Activated naive CD8-positive, alpha-beta T cell treated with anti-CD3 and anti-CD28 coated beads, Interleukin-2, amount 10 ng/mL, durations not matched to agents 7 days and 5 days (primary cell): Measurements from ENCODE around the gene CD8B. TPM values are rescaled to one million over a fixed set of nuclear protein-coding genes. Genes with fewer than 3 reads are reported as not detected.

Experiments
- ATAC-seq: fragments of 150-1000 bp; cut with Tn5 transposase; one replicate; pipeline ENCODE4 v1.10.0; 2021; ENCODE audit warnings: low read depth, moderate library complexity
- POLR2A ChIA-PET: fragments of 350-600 bp; sonication (Branson Sonifier 250); formaldehyde crosslinking; loops from one replicate; lab custom pipeline; 2021; ENCODE audit warnings: antibody characterized with exemption; lab: Charles Lee
- DNase-seq: peaks from one replicate; pipeline ENCODE4 v3.0.0; 2021
- H3K27ac Mint-ChIP-seq: one replicate; pipeline ENCODE4 v1.8.0; 2022; ENCODE audit warnings: mild to moderate bottlenecking, mixed read lengths
- H3K27me3 Mint-ChIP-seq: one replicate; pipeline ENCODE4 v1.8.0; 2022; ENCODE audit warnings: mild to moderate bottlenecking, moderate library complexity, mixed read lengths
- H3K36me3 Mint-ChIP-seq: one replicate; pipeline ENCODE4 v1.8.0; 2021; ENCODE audit warnings: mild to moderate bottlenecking, mixed read lengths
- H3K4me1 Mint-ChIP-seq: one replicate; pipeline ENCODE4 v1.8.0; 2021; ENCODE audit warnings: mixed read lengths
- H3K4me3 Mint-ChIP-seq: one replicate; pipeline ENCODE4 v1.8.0; 2022; ENCODE audit warnings: mild to moderate bottlenecking, moderate library complexity, mixed read lengths
- H3K9me3 Mint-ChIP-seq: one replicate; pipeline ENCODE4 v1.8.0; 2021; ENCODE audit warnings: mixed read lengths
- total RNA-seq, 2 experiments: library from RNA; stranded (reverse); gene quantifications; one replicate each; pipeline ENCODE4 v1.2.3, GENCODE V29; 2021

The CD8B gene
- total RNA-seq, 2 experiments from 2014 or later = 475 to 483 TPM

- peak; percentile 51 for DNase-seq
- peaks cover 55% of the 10 kb centered on the region for H3K4me1 Mint-ChIP-seq
- POLR2A ChIA-PET = interaction anchor here (1.5 to 19.1 kb wide), 5 partner anchors 7 to 348 kb away, joined by 3 to 755 read pairs (median 17); partner anchors contain the start of gene KDM3A
- no peaks in the 10 kb centered on the region for H3K27me3 Mint-ChIP-seq
- H3K4me3 Mint-ChIP-seq = peak overlapping the region; percentile 93
- H3K9me3 Mint-ChIP-seq = no peaks in the 10 kb centered on the region
- ATAC-seq = no peak
- H3K27ac Mint-ChIP-seq = peak overlapping the region; percentile 99
- H3K36me3 Mint-ChIP-seq = peaks cover 43% of the 10 kb centered on the region
These were observed 72.0 kb downstream of the CD8B start for GRCh38 chr2:86789687-86790133.

GRCh38 chr2:86788881-86789686, 72.6 kb downstream of the CD8B start:
- DNase-seq = peak; percentile 77
- POLR2A ChIA-PET = interaction anchor here (8.2 to 19.1 kb wide), 2 partner anchors 17 to 34 kb away, joined by 145 to 755 read pairs; no protein-coding TSS in a partner anchor
- Mint-ChIP-seq H3K9me3 (no peaks in the 10 kb centered on the region), H3K36me3 (peaks cover 48% of the 10 kb centered on the region), H3K4me3 (peak overlapping the region; percentile 93), H3K27me3 (no peaks in the 10 kb centered on the region), H3K4me1 (peaks cover 55% of the 10 kb centered on the region), H3K27ac (peak overlapping the region; percentile 99)
- no peak for ATAC-seq

- ATAC-seq = no peak
- peak overlapping the region; percentile 93 for H3K4me3 Mint-ChIP-seq
- H3K27me3 Mint-ChIP-seq = no peaks in the 10 kb centered on the region
These were observed 73.5 kb downstream of the CD8B start for GRCh38 chr2:86788165-86788564.

GRCh38 chr2:86787736-86788135, 74.0 kb downstream of the CD8B start:
- DNase-seq (peak; percentile 56), ATAC-seq (peak; percentile 8)
- Mint-ChIP-seq H3K4me3 (peak overlapping the region; percentile 93), H3K36me3 (peaks cover 51% of the 10 kb centered on the region), H3K9me3 (no peaks in the 10 kb centered on the region), H3K4me1 (peaks cover 53% of the 10 kb centered on the region), H3K27me3 (no peaks in the 10 kb centered on the region), H3K27ac (peak overlapping the region; percentile 99)
- POLR2A ChIA-PET = interaction anchor here (0.6 to 19.1 kb wide), 9 partner anchors 7 to 593 kb away, joined by 3 to 755 read pairs (median 7); partner anchors contain the start of gene KDM3A

More at GRCh38 chr2:86788165-86788564, 73.5 kb downstream of the CD8B start:
- Mint-ChIP-seq H3K36me3 (peaks cover 51% of the 10 kb centered on the region), H3K4me1 (peaks cover 55% of the 10 kb centered on the region), H3K27ac (peak overlapping the region; percentile 99), H3K9me3 (no peaks in the 10 kb centered on the region)
- DNase-seq = peak; percentile 47
- POLR2A ChIA-PET = interaction anchor here (0.6 to 19.1 kb wide), 7 partner anchors 7 to 593 kb away, joined by 3 to 755 read pairs (median 26); partner anchors contain the start of gene KDM3A

GRCh38 chr2:86786001-86786536, 75.6 kb downstream of the CD8B start:
- ATAC-seq = peak; percentile 51
- peaks cover 51% of the 10 kb centered on the region for H3K36me3 Mint-ChIP-seq

GRCh38 chr2:86785456-86785855, 76.2 kb downstream of the CD8B start:
- H3K27ac Mint-ChIP-seq = peak overlapping the region; percentile 99
- POLR2A ChIA-PET = interaction anchor here (0.8 to 19.1 kb wide), 12 partner anchors 9 to 1459 kb away, joined by 4 to 755 read pairs (median 17); partner anchors contain the start of gene KDM3A
- peaks cover 59% of the 10 kb centered on the region for H3K4me1 Mint-ChIP-seq
- peaks cover 51% of the 10 kb centered on the region for H3K36me3 Mint-ChIP-seq
- no peaks in the 10 kb centered on the region for H3K9me3 Mint-ChIP-seq
- peak overlapping the region; percentile 93 for H3K4me3 Mint-ChIP-seq
- ATAC-seq = peak; percentile 75
- H3K27me3 Mint-ChIP-seq = no peaks in the 10 kb centered on the region
- peak; percentile 80 for DNase-seq

More at GRCh38 chr2:86786001-86786536, 75.6 kb downstream of the CD8B start:
- H3K27ac Mint-ChIP-seq = peak overlapping the region; percentile 99
- H3K4me1 Mint-ChIP-seq = peaks cover 57% of the 10 kb centered on the region
- peak; percentile 74 for DNase-seq
- peak overlapping the region; percentile 93 for H3K4me3 Mint-ChIP-seq
- H3K27me3 Mint-ChIP-seq = no peaks in the 10 kb centered on the region
- no peaks in the 10 kb centered on the region for H3K9me3 Mint-ChIP-seq
- POLR2A ChIA-PET = interaction anchor here (0.6 to 19.1 kb wide), 12 partner anchors 9 to 586 kb away, joined by 3 to 755 read pairs (median 17); partner anchors contain the start of gene KDM3A

GRCh38 chr2:86783615-86784339, 77.9 kb downstream of the CD8B start:
- ATAC-seq = no peak
- Mint-ChIP-seq H3K9me3 (no peaks in the 10 kb centered on the region), H3K4me3 (peak overlapping the region; percentile 93), H3K36me3 (peaks cover 42% of the 10 kb centered on the region), H3K27ac (peak overlapping the region; percentile 99), H3K27me3 (no peaks in the 10 kb centered on the region), H3K4me1 (peaks cover 58% of the 10 kb centered on the region)
- POLR2A ChIA-PET = interaction anchor here (1.3 to 19.1 kb wide), 7 partner anchors 8 to 40 kb away, joined by 3 to 755 read pairs (median 20); partner anchors contain the start of gene CD8A
- DNase-seq = no peak

GRCh38 chr2:86782748-86783147, 78.9 kb downstream of the CD8B start:
- Mint-ChIP-seq H3K36me3 (peaks cover 32% of the 10 kb centered on the region), H3K9me3 (no peaks in the 10 kb centered on the region), H3K27me3 (no peaks in the 10 kb centered on the region), H3K27ac (peak overlapping the region; percentile 51), H3K4me3 (no peak overlapping the region), H3K4me1 (peaks cover 51% of the 10 kb centered on the region)
- POLR2A ChIA-PET = interaction anchor here (1.0 to 19.1 kb wide), 7 partner anchors 9 to 341 kb away, joined by 3 to 755 read pairs (median 20); partner anchors contain the start of gene CD8A
- DNase-seq (no peak), ATAC-seq (no peak)

GRCh38 chr2:86781363-86781762, 80.3 kb downstream of the CD8B start:
- H3K9me3 Mint-ChIP-seq = no peaks in the 10 kb centered on the region
- POLR2A ChIA-PET = interaction anchor here (2.8 to 19.1 kb wide), 3 partner anchors 10 to 24 kb away, joined by 17 to 755 read pairs (median 25); partner anchors contain the start of gene CD8A
- DNase-seq = no peak
- H3K4me1 Mint-ChIP-seq = peaks cover 44% of the 10 kb centered on the region
- no peak overlapping the region for H3K27ac Mint-ChIP-seq
- no peaks in the 10 kb centered on the region for H3K27me3 Mint-ChIP-seq
- no peak overlapping the region for H3K4me3 Mint-ChIP-seq
- H3K36me3 Mint-ChIP-seq = peaks cover 23% of the 10 kb centered on the region
- ATAC-seq = no peak

- Mint-ChIP-seq H3K9me3 (no peaks in the 10 kb centered on the region), H3K27ac (no peak overlapping the region), H3K36me3 (peaks cover 11% of the 10 kb centered on the region), H3K27me3 (no peaks in the 10 kb centered on the region), H3K4me3 (no peak overlapping the region), H3K4me1 (peaks cover 30% of the 10 kb centered on the region)
- DNase-seq (no peak), ATAC-seq (no peak)
- POLR2A ChIA-PET = interaction anchor here (1.2 to 19.1 kb wide), 2 partner anchors 11 to 26 kb away, joined by 3 to 755 read pairs; partner anchors contain the start of gene CD8A
These were observed 81.7 kb downstream of the CD8B start for GRCh38 chr2:86779971-86780370.

GRCh38 chr2:86778957-86779356, 82.7 kb downstream of the CD8B start:
- Mint-ChIP-seq H3K27me3 (no peaks in the 10 kb centered on the region), H3K27ac (no peak overlapping the region), H3K9me3 (no peaks in the 10 kb centered on the region), H3K4me3 (no peak overlapping the region), H3K36me3 (peaks cover 8% of the 10 kb centered on the region), H3K4me1 (peaks cover 20% of the 10 kb centered on the region)
- POLR2A ChIA-PET = no interaction called here
- ATAC-seq (no peak), DNase-seq (no peak)

GRCh38 chr2:86776532-86776931, 85.2 kb downstream of the CD8B start:
- POLR2A ChIA-PET = no interaction called here
- Mint-ChIP-seq H3K27me3 (no peaks in the 10 kb centered on the region), H3K4me1 (peaks cover 13% of the 10 kb centered on the region), H3K9me3 (no peaks in the 10 kb centered on the region), H3K36me3 (peaks cover 18% of the 10 kb centered on the region), H3K27ac (no peak overlapping the region), H3K4me3 (no peak overlapping the region)
- DNase-seq (no peak), ATAC-seq (no peak)
